ENCODE results near the gene PRKACA.
"Not testable (repeated sequence)": the region's sequence is repeated elsewhere in the genome, so short reads cannot be mapped to it uniquely, and the experiment has no call there.

PRKACA gene

DNA sequence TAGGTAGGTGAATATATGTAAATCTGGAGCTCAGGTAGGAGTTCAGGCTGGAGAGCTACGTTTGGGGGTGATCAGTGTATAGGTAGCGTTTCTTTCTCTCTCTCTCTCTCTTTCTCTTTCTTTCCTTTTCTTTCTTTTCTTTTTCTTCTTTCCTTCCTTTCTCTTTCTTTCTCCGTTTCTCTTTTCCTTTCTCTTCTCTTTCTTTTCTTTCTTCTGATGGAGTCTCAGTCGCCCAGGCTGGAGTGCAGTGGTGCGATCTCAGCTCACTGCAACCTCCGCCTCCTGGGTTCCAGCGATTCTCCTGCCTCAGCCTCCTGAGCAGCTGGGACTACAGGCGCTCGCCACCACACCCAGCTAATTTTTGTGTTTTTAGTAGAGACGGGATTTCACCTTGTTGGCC, 28.6 kb upstream of the PRKACA start:
- H3K27me3 ChIP-seq (ENCODE audit: insufficient read depth, low read length, poor library complexity); H3K79me1 ChIP-seq (ENCODE audit: low read length); DNase-seq; H3K4me1 ChIP-seq (ENCODE audit: control insufficient read depth, low read depth, low read length); H3K27ac ChIP-seq (ENCODE audit: low read depth, low read length); H3K79me2 ChIP-seq (ENCODE audit: control insufficient read depth, insufficient read depth, low read length); H3K9ac ChIP-seq (ENCODE audit: low read length); H3K56ac ChIP-seq (ENCODE audit: low read length); H3K18ac ChIP-seq (ENCODE audit: low read length); H3K4me3 ChIP-seq (ENCODE audit: low read length); H3K4ac ChIP-seq (ENCODE audit: low read depth, low read length); H2BK15ac ChIP-seq (replicated peaks; ENCODE audit: low read depth); H2BK120ac ChIP-seq (ENCODE audit: low read depth, low read length); H3K23ac ChIP-seq (ENCODE audit: low read length); H2AK5ac ChIP-seq (ENCODE audit: low read length); H2BK5ac ChIP-seq (ENCODE audit: low read length); H4K8ac ChIP-seq (ENCODE audit: low read depth, low read length); H4K5ac ChIP-seq (ENCODE audit: low read length); H3K36me3 ChIP-seq (ENCODE audit: control insufficient read depth, insufficient read depth, low read length); H3K4me2 ChIP-seq (ENCODE audit: low read length): not testable (repeated sequence)
- WGBS (ENCODE audit: extremely low coverage, insufficient coverage, low lambda C conversion rate), result no CpG with 5 or more reads among the region's 10 CpGs

DNA sequence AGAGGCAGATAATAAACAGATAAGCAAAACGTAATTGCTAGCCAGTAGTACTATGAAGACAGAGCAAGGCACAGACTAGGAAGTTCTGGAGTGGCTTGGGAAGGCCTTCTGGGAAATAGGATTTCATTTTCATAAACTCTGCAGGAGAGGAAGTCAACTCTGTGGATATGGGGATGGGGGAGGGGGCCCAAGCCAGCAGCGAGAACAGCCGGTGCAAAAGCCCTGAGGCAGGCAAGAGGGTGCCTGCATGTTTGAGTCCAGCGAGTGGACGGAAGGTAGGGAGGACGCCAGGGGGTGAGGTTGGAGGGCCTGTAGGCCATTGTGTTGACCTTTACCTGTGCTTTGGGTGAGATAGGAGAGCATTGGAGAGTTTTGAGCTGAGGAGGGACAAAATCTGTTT, 27.8 kb upstream of the PRKACA start:
- H3K4me1 ChIP-seq (ENCODE audit: control insufficient read depth, low read depth, low read length), result no peaks in the 10 kb centered on the region
- no peak overlapping the region for H2AK5ac ChIP-seq (ENCODE audit: low read length)
- DNase-seq, result no peak
- no peak overlapping the region for H3K4me3 ChIP-seq (ENCODE audit: low read length)
- no peak overlapping the region for H3K4ac ChIP-seq (ENCODE audit: low read depth, low read length)
- no peaks in the 10 kb centered on the region for H3K79me1 ChIP-seq (ENCODE audit: low read length)
- no peak overlapping the region for H3K23ac ChIP-seq (ENCODE audit: low read length)
- H3K27me3 ChIP-seq (ENCODE audit: insufficient read depth, low read length, poor library complexity), result no peaks in the 10 kb centered on the region
- H2BK5ac ChIP-seq (ENCODE audit: low read length), result no peak overlapping the region
- H3K27ac ChIP-seq (ENCODE audit: low read depth, low read length), result no peak overlapping the region
- H4K5ac ChIP-seq (ENCODE audit: low read length), result no peak overlapping the region
- no CpG with 5 or more reads among the region's 6 CpGs for WGBS (ENCODE audit: extremely low coverage, insufficient coverage, low lambda C conversion rate)
- H3K36me3 ChIP-seq (ENCODE audit: control insufficient read depth, insufficient read depth, low read length), result no peaks in the 10 kb centered on the region
- no peak overlapping the region for H3K4me2 ChIP-seq (ENCODE audit: low read length)
- H3K9ac ChIP-seq (ENCODE audit: low read length), result no peak overlapping the region
- no peak overlapping the region for H4K8ac ChIP-seq (ENCODE audit: low read depth, low read length)
- no peak overlapping the region for H2BK15ac ChIP-seq (replicated peaks; ENCODE audit: low read depth)
- no peak overlapping the region for H2BK120ac ChIP-seq (ENCODE audit: low read depth, low read length)
- no peaks in the 10 kb centered on the region for H3K79me2 ChIP-seq (ENCODE audit: control insufficient read depth, insufficient read depth, low read length)
- H3K18ac ChIP-seq (ENCODE audit: low read length), result no peak overlapping the region
- no peak overlapping the region for H3K56ac ChIP-seq (ENCODE audit: low read length)

DNA sequence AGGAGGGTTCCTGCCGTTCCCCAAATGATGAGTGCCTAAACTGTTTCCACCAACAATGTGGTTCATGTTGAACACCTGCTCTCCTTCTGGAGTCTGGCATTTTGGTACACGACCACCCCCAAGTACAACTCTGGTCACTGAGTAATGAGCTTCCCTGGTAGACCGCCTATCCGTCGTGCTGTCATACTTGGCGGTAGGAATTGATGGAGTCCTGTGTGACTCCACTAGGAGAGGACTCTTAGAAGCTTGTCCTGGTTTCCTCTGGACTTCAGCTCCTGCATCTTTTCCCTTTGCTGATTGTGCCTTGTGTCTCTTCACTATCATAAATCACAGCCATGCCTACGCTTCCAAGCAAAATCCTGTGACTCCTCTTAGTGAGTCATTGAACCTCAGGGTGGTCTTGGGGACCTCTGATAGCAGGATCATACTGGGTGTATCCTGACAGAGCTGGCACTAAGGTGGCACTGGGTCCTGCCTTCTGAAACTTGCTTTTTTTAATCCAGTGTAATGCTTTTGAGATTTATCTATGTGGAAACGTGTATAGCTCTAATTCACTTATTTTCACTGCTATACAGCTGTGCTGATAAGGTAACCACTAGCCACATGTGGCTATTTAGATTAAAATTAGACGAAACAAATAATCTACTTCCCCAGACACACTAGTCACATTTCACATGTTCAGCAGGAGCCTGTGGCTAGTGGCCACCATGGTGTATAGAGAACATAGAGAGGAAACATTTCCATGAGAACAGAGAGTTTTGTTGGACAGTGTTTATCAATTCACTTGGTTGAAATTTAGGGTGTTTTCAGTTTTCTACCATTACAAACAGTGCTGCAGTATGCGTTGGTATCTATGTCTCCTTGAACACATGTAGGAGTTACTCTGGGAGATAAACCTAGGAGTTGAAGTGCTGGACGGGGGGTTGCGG, 25.0 kb upstream of the PRKACA start:
- H3K4me2 ChIP-seq (ENCODE audit: low read length), result no peak overlapping the region
- no peak overlapping the region for H4K5ac ChIP-seq (ENCODE audit: low read length)
- no peak overlapping the region for H3K27ac ChIP-seq (ENCODE audit: low read depth, low read length)
- no peak overlapping the region for H2AK5ac ChIP-seq (ENCODE audit: low read length)
- H3K79me1 ChIP-seq (ENCODE audit: low read length), result no peaks in the 10 kb centered on the region
- H3K4ac ChIP-seq (ENCODE audit: low read depth, low read length), result no peak overlapping the region
- no peaks in the 10 kb centered on the region for H3K36me3 ChIP-seq (ENCODE audit: control insufficient read depth, insufficient read depth, low read length)
- H3K18ac ChIP-seq (ENCODE audit: low read length), result no peak overlapping the region
- H2BK120ac ChIP-seq (ENCODE audit: low read depth, low read length), result no peak overlapping the region
- DNase-seq, result no peak
- H3K9ac ChIP-seq (ENCODE audit: low read length), result no peak overlapping the region
- no peak overlapping the region for H4K8ac ChIP-seq (ENCODE audit: low read depth, low read length)
- H3K4me1 ChIP-seq (ENCODE audit: control insufficient read depth, low read depth, low read length), result no peaks in the 10 kb centered on the region
- no peaks in the 10 kb centered on the region for H3K79me2 ChIP-seq (ENCODE audit: control insufficient read depth, insufficient read depth, low read length)
- H3K56ac ChIP-seq (ENCODE audit: low read length), result no peak overlapping the region
- no peaks in the 10 kb centered on the region for H3K27me3 ChIP-seq (ENCODE audit: insufficient read depth, low read length, poor library complexity)
- H3K4me3 ChIP-seq (ENCODE audit: low read length), result no peak overlapping the region
- no CpG with 5 or more reads among the region's 12 CpGs for WGBS (ENCODE audit: extremely low coverage, insufficient coverage, low lambda C conversion rate)
- H3K23ac ChIP-seq (ENCODE audit: low read length), result no peak overlapping the region
- no peak overlapping the region for H2BK5ac ChIP-seq (ENCODE audit: low read length)
- no peak overlapping the region for H2BK15ac ChIP-seq (replicated peaks; ENCODE audit: low read depth)

DNA sequence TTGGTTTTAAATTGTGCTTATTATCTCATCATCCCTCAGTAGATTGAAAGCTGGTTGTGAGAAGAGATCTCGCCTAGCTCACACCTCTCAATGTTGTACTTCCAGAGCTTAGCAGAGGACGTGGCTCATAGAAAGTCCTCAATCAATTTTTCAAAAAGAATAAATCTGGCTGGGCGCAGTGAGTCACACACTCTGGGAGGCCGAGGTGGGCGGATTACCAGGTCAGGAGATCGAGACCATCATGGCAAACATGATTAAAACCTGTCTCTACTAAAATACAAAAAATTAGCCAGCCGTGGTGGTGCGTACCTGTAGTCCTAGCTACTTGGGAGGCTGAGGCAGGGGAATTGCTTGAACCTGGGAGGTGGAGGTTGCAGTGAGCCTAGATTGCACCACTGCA, 23.5 kb upstream of the PRKACA start:
- H2BK120ac ChIP-seq (ENCODE audit: low read depth, low read length), result no peak overlapping the region

DNA sequence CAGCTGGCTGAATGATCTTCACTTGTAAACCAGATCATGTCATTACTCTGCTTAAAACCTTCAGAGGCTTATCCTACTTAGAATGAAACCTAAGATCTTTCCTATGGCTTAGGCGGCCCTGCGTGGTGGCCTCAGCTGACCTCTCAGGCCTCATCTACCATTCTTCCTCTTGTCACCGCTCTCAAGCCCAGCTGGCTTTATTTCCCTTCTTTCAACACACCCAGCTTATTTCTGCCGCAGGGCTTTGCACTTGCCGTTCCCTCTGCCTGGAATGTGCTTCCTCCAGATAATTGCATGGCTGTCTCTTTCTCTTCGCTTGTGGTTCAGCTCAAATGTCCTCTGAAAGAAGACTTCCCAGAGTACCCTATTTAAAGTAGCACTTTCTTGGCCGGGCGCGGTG, 22.4 kb upstream of the PRKACA start:
- Histone ChIP-seq H3K4me2 (ENCODE audit: low read length) (no peak overlapping the region), H3K36me3 (ENCODE audit: control insufficient read depth, insufficient read depth, low read length) (no peaks in the 10 kb centered on the region), H3K4ac (ENCODE audit: low read depth, low read length) (no peak overlapping the region), H4K5ac (ENCODE audit: low read length) (no peak overlapping the region), H3K4me3 (ENCODE audit: low read length) (no peak overlapping the region), H2AK5ac (ENCODE audit: low read length) (no peak overlapping the region), H3K56ac (ENCODE audit: low read length) (no peak overlapping the region), H2BK5ac (ENCODE audit: low read length) (no peak overlapping the region), H3K18ac (ENCODE audit: low read length) (no peak overlapping the region), H2BK120ac (ENCODE audit: low read depth, low read length) (no peak overlapping the region), H3K79me1 (ENCODE audit: low read length) (peaks cover 6% of the 10 kb centered on the region), H3K9ac (ENCODE audit: low read length) (no peak overlapping the region), H3K4me1 (ENCODE audit: control insufficient read depth, low read depth, low read length) (no peaks in the 10 kb centered on the region), H3K79me2 (ENCODE audit: control insufficient read depth, insufficient read depth, low read length) (peaks cover 7% of the 10 kb centered on the region), H3K27me3 (ENCODE audit: insufficient read depth, low read length, poor library complexity) (no peaks in the 10 kb centered on the region), H2BK15ac (replicated peaks; ENCODE audit: low read depth) (no peak overlapping the region), H3K23ac (ENCODE audit: low read length) (no peak overlapping the region), H3K27ac (ENCODE audit: low read depth, low read length) (no peak overlapping the region), H4K8ac (ENCODE audit: low read depth, low read length) (no peak overlapping the region)
- DNase-seq, result no peak
- no CpG with 5 or more reads among the region's 9 CpGs for WGBS (ENCODE audit: extremely low coverage, insufficient coverage, low lambda C conversion rate)

More for the DNA sequence above, 23.5 kb upstream of the PRKACA start:
- Histone ChIP-seq H4K8ac (ENCODE audit: low read depth, low read length) (no peak overlapping the region), H3K4ac (ENCODE audit: low read depth, low read length) (no peak overlapping the region), H3K79me1 (ENCODE audit: low read length) (no peaks in the 10 kb centered on the region), H3K18ac (ENCODE audit: low read length) (no peak overlapping the region), H2AK5ac (ENCODE audit: low read length) (no peak overlapping the region), H3K36me3 (ENCODE audit: control insufficient read depth, insufficient read depth, low read length) (no peaks in the 10 kb centered on the region), H4K5ac (ENCODE audit: low read length) (no peak overlapping the region), H3K79me2 (ENCODE audit: control insufficient read depth, insufficient read depth, low read length) (no peaks in the 10 kb centered on the region), H2BK15ac (replicated peaks; ENCODE audit: low read depth) (no peak overlapping the region), H3K56ac (ENCODE audit: low read length) (no peak overlapping the region), H3K23ac (ENCODE audit: low read length) (no peak overlapping the region), H3K27ac (ENCODE audit: low read depth, low read length) (no peak overlapping the region), H3K4me2 (ENCODE audit: low read length) (no peak overlapping the region), H3K4me3 (ENCODE audit: low read length) (no peak overlapping the region), H3K27me3 (ENCODE audit: insufficient read depth, low read length, poor library complexity) (no peaks in the 10 kb centered on the region), H3K4me1 (ENCODE audit: control insufficient read depth, low read depth, low read length) (no peaks in the 10 kb centered on the region), H2BK5ac (ENCODE audit: low read length) (no peak overlapping the region), H3K9ac (ENCODE audit: low read length) (no peak overlapping the region)
- no peak for DNase-seq
- no CpG with 5 or more reads among the region's 8 CpGs for WGBS (ENCODE audit: extremely low coverage, insufficient coverage, low lambda C conversion rate)

All from mesendoderm (in vitro differentiated cells).